K562 (cell line): Measurements from ENCODE around the gene SHISAL2A. TPM values are rescaled to one million over a fixed set of nuclear protein-coding genes. Genes with fewer than 3 reads are reported as not detected.

ENCODE experiments used
- CBX1 ChIP-seq: sonication (generic); IDR thresholded peaks from 2 replicates; pipeline ENCODE4 v1.6.1; 2016; ENCODE audit warnings: antibody characterized with exemption, low read depth, mild to moderate bottlenecking
- CBX8 ChIP-seq: fragments of 200-600 bp; sonication (generic); IDR thresholded peaks from 2 replicates; pipeline ENCODE4 v1.6.1; 2012; ENCODE audit warnings: borderline replicate concordance, mixed run types, low read depth, mild to moderate bottlenecking, moderate library complexity, mixed read lengths, low read length, control low read depth, inconsistent platforms; ENCODE audit not compliant: poor library complexity, severe bottlenecking; ENCODE audit errors: extremely low read depth
- HMGXB4 ChIP-seq: sonication (generic); formaldehyde crosslinking; IDR thresholded peaks from 2 replicates; pipeline ENCODE4 v1.8.1; 2023; ENCODE audit warnings: mild to moderate bottlenecking, missing genetic modification reagents
- HNRNPK ChIP-seq: fragments of 200-400 bp; formaldehyde crosslinking; IDR thresholded peaks from one replicate; pipeline ENCODE4 v1.6.1; 2018; ENCODE audit warnings: mild to moderate bottlenecking, low read depth, low read length; ENCODE audit not compliant: poor library complexity, severe bottlenecking
- ID3 ChIP-seq, 2 experiments: fragments of 250-450 bp in 1 of 2; fragments of 450-650 bp in 1 of 2; sonication (Bioruptor Pico) in 1 of 2; IDR thresholded peaks; 2 replicates each; pipeline versions ENCODE4 v1.6.1 to v1.8.0; 2016 to 2021; ENCODE audit warnings: mild to moderate bottlenecking in 2 of 2, moderate library complexity in 2 of 2, missing compliant biosample characterization in 1 of 2, missing genetic modification characterization in 1 of 2
- MNT ChIP-seq, 2 experiments: fragments of 450-650 bp; conservative IDR thresholded peaks; 2 replicates each; pipeline ENCODE4 v1.6.1; 2017; ENCODE audit warnings: mild to moderate bottlenecking in 2 of 2, moderate library complexity in 2 of 2
- NR2C1 ChIP-seq, 2 experiments: fragments of 450-650 bp; IDR thresholded peaks; 2 replicates each; pipeline ENCODE4 v1.6.1; 2017; ENCODE audit warnings: mild to moderate bottlenecking in 2 of 2, antibody characterized with exemption in 1 of 2, inconsistent platforms in 1 of 2, missing compliant biosample characterization in 1 of 2, missing genetic modification characterization in 1 of 2
- RBM34 ChIP-seq: fragments of 200-400 bp; formaldehyde crosslinking; IDR thresholded peaks from 2 replicates; pipeline ENCODE4 v1.6.1; 2018; ENCODE audit warnings: low read length, borderline replicate concordance; ENCODE audit not compliant: insufficient read depth
- USF2 ChIP-seq: sonication (generic); formaldehyde crosslinking; IDR thresholded peaks from 2 replicates; pipeline ENCODE4 v1.5.0; 2020; ENCODE audit warnings: missing genetic modification reagents
- ZNF12 ChIP-seq: sonication (generic); formaldehyde crosslinking; IDR thresholded peaks from 2 replicates; pipeline ENCODE4 v1.4.0; 2020; ENCODE audit warnings: mild to moderate bottlenecking, missing genetic modification reagents
- ZNF395 ChIP-seq: fragments of 200-800 bp; sonication (Bioruptor generic); IDR thresholded peaks from 2 replicates; pipeline ENCODE4 v1.6.1; 2017; ENCODE audit warnings: missing genetic modification characterization, missing compliant biosample characterization
- ZNF592 ChIP-seq: fragments of 450-650 bp; IDR thresholded peaks from 2 replicates; pipeline ENCODE4 v1.6.1; 2017; ENCODE audit warnings: antibody characterized with exemption, mild to moderate bottlenecking
- ZNF668 ChIP-seq: fragments of 250-450 bp; sonication (Bioruptor Pico); IDR thresholded peaks from 2 replicates; pipeline ENCODE4 v1.8.0; 2022; ENCODE audit warnings: mild to moderate bottlenecking, inconsistent platforms
- polyA plus RNA-seq, 8 experiments: library from polyadenylated mRNA; depleted of rRNA in 4 of 8; stranded (reverse) in 5 of 8; unstranded in 3 of 8; fragments of >200 nt; fragmentation: Nextera tagmentation in 2 of 8; fragmentation: Illumina TruSeq in 1 of 8; extraction: Ambion mirVana in 2 of 8; extraction: Trizol in 1 of 8; gene quantifications; 2 replicates each; pipeline versions ENCODE4 v1.2.1 to v1.2.3, GENCODE V29; 2011 to 2014; ENCODE audit warnings: inconsistent platforms in 1 of 8, missing spikeins in 1 of 8
- total RNA-seq, 7 experiments: library from RNA; depleted of rRNA in 6 of 7; stranded (reverse); fragments of >200 nt in 6 of 7; fragmentation: Illumina TruSeq in 2 of 7; extraction: Trizol in 2 of 7; gene quantifications; 2 replicates each; pipeline versions ENCODE4 v1.2.1 to v1.2.3, GENCODE V29; 2011 to 2021; ENCODE audit warnings: low replicate concordance in 1 of 7

The SHISAL2A gene
- total and polyA plus RNA-seq, 9 of the 15 experiments (the other 6 are each of a cell fraction or from before 2014, with no cell fraction given): 0.11 TPM; not detected in 8

GRCh38 chr1:52635321-52636089 is 2.5 kb downstream of the SHISAL2A start (continued):
- TF ChIP-seq ZNF592: peak; percentile 95
- peak; percentile 45 for TF ChIP-seq USF2 (CRISPR knock-in tag)
- TF ChIP-seq ZNF12 (CRISPR knock-in tag): no peak
- no peak for TF ChIP-seq ID3 (CRISPR knock-in tag; IDR thresholded peaks at IDR 0.05)
- TF ChIP-seq ID3 (tag; IDR thresholded peaks at IDR 0.05): peak; percentile 88
- TF ChIP-seq HMGXB4 (CRISPR knock-in tag): no peak
- TF ChIP-seq CBX8: no peak
- no peak for TF ChIP-seq HNRNPK
- no peak for TF ChIP-seq RBM34
- no peak for TF ChIP-seq MNT (conservative IDR thresholded peaks at IDR 0.05)
- TF ChIP-seq NR2C1 (IDR thresholded peaks at IDR 0.05): no peak
- peak; percentile 76 for TF ChIP-seq NR2C1 (tag; IDR thresholded peaks at IDR 0.05)
- no peak for TF ChIP-seq CBX1
- peak; percentile 88 for TF ChIP-seq ZNF668 (CRISPR knock-in tag)
- peak; percentile 85 for TF ChIP-seq ZNF395 (CRISPR knock-in tag)
